DND-41 (cell line): Measurements from ENCODE around the gene RUNX2.

Source experiments
- CTCF ChIP-seq: IDR thresholded peaks from 2 replicates; pipeline ENCODE4 v1.5.1; 2012; ENCODE audit warnings: borderline replicate concordance, low read length, moderate library complexity, mild to moderate bottlenecking; ENCODE audit not compliant: poor library complexity, severe bottlenecking; ENCODE audit errors: extremely low read depth
- EZH2 ChIP-seq: IDR thresholded peaks from 3 replicates; pipeline ENCODE4 v1.6.1; 2012; ENCODE audit warnings: borderline replicate concordance, low read depth, mild to moderate bottlenecking, moderate library complexity, low read length, inconsistent platforms; ENCODE audit not compliant: severe bottlenecking

- TF ChIP-seq CTCF = no peak
- no peak for TF ChIP-seq EZH2
Measured at GRCh38 chr6:45642331-45643125, 314.4 kb downstream of the RUNX2 start.
